OCI-LY7 (cell line): ENCODE data around the gene ARHGAP9.
"Not testable (repeated sequence)": the region's sequence is repeated elsewhere in the genome, so short reads cannot be mapped to it uniquely, and the experiment has no call there.

Source experiments
- CTCF ChIP-seq: fragments of 200-600 bp; sonication (generic); conservative IDR thresholded peaks from 2 replicates; pipeline ENCODE4 v1.5.1; 2014; ENCODE audit warnings: mild to moderate bottlenecking, antibody characterized with exemption, low read length, moderate library complexity, mixed read lengths
- EZH2phosphoT487 ChIP-seq: fragments of 200-600 bp; sonication (generic); IDR thresholded peaks from 2 replicates; pipeline ENCODE4 v1.6.1; 2018; ENCODE audit warnings: low read depth, borderline replicate concordance, mild to moderate bottlenecking, mixed run types, antibody characterized with exemption, low read length, moderate library complexity, mixed read lengths

- not testable (repeated sequence) for TF ChIP-seq CTCF, EZH2phosphoT487
These were observed 38.1 kb upstream of the ARHGAP9 start for GRCh38 chr12:57517718-57518117.
